Measurements from ENCODE around the gene ANKRD13A.
"Not testable (repeated sequence)": the region's sequence is repeated elsewhere in the genome, so short reads cannot be mapped to it uniquely, and the experiment has no call there.

Gene ANKRD13A

DNA sequence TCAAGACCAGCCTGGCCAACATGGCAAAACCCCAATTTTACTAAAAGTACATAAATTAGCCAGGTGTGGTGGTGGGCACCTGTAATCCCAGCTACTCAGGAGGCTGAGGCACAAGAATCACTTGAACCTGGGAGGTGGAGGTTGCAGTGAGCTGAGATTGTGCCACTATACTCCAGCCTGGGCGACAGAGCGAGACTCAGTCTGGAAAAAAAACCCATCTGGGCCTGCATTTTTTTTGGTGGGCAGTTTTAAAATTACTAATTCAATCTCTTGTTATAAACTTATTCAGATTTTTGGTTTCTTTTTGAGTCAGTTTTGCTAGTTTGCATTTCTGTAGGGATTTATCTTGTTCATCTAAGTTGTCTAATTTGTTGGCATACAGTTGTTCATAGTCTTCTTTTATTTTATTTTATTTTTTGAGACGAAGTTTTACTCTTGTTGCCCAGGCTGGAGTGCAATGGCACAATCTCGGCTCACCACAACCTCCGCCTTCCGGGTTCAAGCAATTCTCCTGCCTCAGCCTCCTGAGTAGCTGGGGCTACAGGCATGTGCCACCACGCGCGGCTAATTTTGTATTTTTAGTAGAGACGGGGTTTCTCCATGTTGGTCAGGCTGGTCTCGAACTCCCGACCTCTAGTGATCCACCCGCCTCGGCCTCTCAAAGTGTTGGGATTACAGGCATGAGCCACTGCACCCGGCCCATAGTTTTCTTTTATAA, 9.6 kb downstream of the ANKRD13A start:
- FAIRE-seq, result not testable (repeated sequence)

DNA sequence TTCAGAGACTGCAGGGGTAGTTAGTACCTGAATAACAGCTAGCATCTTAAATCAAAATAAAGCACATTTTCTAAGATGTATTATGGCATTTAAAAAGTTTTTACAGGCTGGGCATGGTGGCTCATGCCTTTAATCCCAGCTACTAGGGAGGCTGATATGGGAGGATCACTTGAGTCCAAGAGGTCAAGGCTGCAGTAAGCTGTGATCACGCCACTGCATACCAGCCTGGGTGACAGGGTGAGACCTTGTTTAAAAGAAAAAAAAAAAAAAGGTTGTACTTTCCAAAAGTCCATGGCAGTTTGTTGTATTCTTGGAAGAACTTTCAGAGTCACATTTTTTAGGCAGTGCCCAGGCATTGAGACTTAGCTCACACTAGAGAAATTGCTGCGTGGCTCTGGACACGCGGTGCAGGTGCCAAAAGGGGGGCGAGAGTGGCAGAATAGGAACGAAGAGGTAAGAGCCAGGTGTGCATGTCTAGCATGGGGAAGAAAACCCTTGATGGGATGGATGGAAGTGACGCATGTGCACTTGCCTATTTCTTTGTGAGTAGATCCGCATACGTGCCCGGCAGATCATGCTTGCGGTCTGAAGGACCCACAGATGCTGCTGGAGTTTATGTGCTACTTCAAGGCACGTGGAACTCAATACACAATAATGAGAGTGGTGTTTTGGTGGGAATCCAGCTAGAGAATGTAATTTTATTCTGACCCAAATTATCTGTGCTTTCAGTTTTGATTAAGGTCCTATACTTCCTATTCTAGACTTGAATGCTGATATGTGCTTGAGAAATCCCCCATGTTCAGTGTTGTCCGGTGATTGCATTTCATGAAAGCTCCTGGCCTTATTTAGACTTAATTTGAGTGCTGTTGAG, 11.9 kb downstream of the ANKRD13A start:
- FAIRE-seq, result no peak

DNA sequence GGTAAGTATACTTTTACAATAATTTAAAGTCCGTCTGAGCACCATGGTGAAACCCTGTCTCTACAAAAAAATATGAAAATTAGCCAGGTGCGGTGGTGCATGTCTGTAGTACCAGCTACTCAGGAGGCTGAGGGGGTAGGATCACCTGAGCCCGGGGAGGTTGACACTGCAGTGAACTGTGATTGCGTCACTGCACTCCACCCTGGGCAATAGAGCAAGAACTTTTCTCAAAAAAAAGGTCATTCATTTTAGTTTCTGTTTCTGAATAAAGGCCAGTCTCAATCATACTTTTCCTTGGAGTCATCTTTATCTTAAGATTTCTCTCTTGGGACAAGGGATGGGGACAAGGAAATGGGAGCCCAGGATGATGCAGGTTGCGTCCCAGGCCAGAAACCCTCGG, 12.9 kb downstream of the ANKRD13A start:
- no peak for FAIRE-seq

DNA sequence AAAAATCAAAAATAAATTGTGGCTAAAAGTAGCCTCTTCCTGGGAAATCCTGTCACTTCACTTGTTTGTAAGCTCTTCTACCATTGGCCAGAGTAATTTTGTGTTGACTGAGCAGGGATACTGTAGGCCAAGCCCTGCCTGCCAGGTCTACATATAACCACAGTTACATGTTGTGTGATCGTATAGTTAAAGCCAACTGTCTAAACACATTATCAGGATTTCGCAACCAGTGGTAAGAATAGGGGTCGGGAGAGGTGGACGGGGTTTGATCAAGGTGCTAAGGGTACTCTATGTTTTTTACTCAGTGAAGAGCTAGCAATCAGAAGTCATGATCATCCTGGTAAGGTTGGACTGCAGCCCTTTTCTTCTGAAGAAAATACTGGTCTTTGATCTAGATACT, 13.4 kb downstream of the ANKRD13A start:
- FAIRE-seq, result no peak

DNA sequence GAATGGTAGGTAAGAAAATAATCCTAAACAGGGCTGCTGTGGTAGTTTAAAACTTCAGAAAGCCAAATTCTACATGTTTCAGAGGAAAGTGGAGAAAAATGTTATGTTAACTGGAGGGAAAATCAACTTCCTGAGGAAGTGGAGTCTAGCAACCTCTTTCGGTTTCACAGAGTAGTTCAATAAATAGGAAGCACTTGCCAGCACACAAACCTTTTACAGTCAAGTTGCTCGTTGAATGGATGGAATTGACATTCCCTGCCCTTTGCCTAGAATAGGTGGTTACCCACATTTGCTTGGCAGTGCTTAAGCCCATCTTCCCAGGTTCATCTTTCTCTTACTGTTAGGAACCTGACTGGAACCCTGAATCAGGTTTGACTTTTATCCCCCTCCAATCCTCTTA, 15.9 kb downstream of the ANKRD13A start:
- no peak for FAIRE-seq

DNA sequence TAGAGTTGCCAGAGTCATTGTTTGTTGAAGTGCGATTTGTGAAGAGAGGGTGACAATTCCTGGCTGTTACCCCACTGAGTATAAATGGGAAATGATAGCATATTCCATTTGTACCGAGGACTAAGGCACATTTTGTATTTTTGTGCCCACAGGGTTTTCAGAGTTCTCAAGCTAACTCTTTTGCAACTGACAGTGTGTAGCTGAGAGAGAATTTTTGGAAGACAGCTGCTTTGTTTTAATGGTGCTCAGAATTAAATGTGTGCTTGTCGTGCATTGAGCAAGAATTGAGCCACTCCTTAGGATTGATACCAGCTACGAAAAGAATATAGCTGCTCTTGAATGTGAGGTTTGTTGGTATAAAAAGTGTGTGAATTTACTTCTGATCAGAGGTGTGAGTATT, 21.7 kb downstream of the ANKRD13A start:
- no peak for FAIRE-seq

DNA sequence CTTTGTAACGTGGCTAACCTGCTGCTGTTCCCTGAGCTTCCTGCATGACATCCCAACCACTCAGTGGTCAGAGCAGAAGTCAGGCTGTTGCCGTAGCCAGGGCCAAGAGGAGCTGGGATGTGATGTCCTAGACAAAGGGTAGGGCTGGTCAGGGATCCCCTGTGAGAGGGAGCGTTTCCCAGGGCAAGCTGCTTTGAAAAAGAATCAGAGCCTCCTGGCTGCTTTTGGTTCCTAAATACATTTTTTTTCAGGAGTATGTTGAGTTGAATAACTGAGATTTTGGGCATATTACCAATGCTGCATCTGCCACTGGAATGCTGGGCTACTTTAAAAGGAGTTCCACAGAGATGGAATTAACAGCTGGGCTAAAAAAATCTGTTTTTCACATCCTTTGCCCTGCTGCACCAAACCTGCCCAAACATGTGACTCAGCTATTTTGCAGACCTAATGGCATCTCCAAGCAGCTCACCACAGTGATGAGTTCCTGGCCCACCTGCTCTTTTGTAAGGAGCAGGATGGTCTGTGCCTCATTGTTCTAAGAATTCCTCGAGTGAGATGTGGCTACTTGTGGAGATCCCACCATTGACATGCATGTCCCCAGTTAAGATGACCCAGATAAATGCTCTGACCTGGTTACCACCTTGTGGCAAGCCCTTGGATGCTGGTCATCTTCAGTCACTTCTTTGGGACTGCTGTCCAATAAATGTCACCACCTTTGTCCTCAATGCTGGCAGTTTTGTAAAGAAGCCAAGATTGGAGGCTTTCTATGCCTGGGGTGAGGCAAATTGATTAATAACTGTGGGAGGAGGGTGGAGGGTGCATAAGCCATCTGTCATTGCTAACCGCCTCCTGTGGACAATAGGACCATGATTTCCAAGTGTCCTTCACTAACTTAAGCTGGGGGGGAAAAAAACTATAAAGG, 24.1 kb downstream of the ANKRD13A start:
- no peak for FAIRE-seq

DNA sequence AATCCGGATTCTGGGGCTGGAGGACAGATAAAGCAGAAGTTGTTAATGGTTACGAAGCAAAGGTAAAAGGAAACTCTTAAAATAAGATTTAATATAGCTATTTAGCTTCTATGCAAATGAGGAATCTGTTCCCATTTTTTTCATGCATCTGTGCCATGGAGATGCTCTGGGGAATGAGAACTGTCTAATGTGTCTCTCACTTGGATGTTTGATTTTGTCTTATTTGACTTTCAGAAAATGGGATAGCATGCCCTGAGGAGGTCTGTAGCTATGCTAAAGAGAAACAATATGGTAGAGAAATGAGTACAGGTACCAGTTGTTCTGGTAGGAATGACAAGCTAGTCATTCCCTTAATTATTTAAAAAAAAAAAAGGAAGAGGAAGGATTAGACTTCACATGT, 24.8 kb downstream of the ANKRD13A start:
- FAIRE-seq, result no peak

DNA sequence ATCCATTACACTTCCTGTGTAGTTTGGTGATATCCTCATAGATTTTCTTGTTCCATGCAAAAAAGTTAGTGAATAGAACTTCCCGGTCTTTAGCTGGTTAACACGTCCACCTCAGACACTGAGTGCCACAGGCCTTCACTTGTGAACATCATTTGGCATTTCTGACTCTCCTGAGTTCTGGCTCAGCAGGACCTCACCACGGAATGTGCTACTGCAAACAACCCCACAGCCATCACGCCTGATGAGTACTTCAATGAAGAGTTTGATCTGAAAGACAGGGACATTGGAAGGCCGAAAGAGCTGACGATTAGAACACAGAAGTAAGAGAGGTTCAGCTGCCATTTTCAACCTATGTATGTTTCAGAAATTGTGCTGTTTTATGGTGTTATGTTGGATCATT, 29.1 kb downstream of the ANKRD13A start:
- no peak for FAIRE-seq

DNA sequence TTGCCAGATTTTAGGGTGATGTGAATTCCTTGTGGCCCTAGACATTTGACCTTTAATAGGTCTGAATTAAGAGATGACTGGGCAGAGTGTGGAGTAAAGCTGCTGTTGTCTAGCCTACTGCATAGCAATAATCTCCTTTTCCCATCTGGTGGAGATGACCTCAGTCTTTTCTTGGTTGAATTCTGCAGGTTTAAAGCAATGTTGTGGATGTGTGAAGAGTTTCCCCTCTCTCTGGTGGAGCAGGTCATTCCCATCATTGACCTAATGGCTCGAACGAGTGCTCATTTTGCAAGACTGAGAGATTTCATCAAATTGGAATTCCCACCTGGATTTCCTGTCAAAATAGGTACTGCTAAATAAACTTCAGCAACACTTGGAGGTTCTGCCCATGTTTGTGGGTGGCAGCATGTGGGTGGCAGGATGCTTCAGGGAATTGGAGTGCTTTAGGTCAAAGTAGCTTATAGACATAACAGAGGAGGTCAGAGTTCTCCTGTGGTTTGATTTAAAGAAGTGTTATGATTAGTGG, 30.1 kb downstream of the ANKRD13A start:
- no peak for FAIRE-seq

DNA sequence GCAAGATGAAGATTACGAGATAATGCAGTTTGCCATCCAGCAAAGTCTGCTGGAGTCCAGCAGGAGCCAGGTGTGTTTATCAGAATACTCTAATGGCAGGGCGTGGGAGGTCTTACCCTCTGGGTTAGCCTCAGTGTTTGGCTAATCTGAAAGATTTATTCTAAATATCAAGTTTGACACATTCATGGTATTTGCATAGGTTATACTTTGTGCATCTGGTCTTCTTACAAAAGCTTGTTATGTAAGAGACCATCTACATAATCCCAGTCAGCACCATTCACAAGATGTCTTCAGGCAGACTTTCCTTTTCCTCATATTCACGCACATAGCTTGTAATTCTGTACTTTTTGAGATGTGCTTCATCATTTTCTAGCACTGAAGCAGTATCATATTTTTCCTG, 34.7 kb downstream of the ANKRD13A start:
- FAIRE-seq, result no peak

DNA sequence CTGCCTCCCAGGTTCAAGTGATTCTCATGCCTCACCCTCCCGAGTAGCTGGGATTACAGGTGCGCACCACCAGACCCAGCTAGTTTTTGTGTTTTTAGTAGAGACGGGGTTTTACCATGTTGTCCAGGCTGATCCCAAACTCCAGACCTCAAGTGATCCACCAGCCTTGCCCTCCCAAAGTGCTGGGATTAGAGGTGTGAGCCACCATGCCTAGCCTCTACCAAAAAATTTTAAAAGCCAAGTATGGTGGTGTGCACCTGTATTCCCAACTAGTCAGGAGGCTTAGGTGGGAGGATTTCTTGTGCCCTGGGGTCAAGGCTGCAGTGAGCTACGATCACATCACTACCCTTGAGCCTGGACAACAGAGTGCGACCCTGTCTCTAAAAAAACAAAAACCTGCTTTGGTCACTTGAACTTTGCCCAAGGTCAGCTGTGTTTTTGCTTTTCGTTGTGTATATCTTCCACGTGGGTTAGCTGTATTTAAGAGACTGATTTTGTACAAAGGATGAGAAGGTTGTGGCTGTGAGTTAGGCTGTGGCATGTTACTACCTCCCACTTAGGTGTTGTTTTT, 36.4 kb downstream of the ANKRD13A start:
- no peak for FAIRE-seq

DNA sequence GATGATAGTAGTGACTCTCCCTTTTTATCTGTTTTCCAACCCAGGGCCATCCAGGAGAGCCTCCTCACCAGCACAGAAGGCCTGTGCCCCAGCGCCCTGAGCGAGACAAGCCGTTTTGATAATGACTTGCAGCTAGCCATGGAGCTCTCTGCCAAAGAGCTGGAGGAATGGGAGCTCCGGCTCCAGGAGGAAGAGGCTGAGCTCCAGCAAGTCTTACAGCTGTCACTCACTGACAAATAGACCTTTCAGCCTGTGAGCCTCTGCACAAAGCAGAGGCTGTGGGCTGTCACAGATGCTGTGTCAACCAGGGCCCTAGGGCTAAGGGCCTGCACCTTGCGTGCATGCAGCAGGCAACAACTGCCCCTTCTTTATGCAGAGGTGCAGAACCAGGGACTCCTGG, 38.1 kb downstream of the ANKRD13A start:
- FAIRE-seq, result no peak

DNA sequence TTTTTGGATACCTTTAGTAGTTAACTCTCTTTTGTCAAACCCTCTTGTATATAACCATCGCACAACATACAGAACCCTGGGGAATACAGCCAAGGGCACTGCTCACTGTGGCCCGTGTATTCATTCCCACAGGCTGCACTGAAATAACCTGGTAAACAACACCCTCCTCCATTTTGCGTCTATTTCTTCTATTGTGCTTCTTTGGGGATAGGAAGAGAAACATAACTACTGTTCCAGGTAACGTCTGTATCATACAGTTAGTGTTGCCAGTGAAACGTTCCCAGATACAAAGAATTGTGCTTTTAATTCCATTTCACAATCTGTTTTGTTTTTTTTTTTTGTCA, 39.5 kb downstream of the ANKRD13A start:
- no peak for FAIRE-seq

DNA sequence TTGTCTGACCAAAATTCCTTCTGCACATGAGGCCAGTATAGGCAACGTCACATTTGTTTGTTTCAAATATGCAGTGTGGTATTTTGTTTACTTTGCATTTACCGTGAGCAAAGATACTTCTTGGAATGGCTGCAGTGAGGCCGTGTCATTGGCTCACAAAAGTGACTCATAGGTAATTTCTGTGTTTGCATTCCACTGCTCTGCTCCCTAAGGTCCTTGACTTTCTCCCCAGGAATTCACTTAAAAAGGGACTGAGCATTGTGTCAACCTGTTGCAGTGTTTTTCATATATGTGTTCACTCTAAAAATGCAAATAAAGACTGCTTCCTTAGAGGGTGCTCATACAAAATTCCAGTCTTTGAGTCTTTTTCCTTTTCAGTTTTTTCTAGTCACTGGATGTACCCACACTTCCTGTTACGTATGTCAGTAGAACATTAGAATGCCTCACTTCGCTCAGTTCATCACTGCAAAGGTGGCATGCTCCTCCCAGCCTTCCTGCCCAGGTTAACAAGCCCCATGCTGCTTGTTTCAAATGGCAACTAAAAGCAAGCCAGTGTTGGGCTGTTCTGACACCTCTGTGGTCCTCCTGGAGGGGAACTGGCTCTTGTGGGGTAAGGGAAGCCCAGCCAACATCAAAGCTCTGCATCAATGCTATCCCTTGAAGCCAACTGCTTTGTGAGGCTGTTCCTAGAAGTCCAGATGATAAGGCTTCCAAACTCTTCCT, 40.0 kb downstream of the ANKRD13A start:
- no peak for FAIRE-seq

DNA sequence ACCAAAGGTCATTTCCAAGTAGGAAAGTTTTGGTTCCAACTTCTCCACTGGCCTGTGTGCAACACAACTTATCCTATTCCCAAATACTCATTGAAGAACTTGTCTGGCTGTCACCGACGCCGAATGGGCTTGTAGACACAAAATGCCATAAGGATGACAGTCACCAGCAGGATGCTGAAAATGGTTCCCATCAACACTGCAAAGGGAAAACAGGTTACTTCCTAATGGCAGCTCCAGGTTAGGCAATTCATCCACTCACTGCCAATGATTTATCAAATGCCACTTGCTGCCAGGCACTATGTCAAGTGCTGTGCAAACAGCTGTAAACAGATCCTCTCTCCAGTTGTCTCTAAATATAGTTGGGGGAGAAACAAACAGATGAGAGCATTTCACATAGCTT, 43.0 kb downstream of the ANKRD13A start:
- no peak for FAIRE-seq

DNA sequence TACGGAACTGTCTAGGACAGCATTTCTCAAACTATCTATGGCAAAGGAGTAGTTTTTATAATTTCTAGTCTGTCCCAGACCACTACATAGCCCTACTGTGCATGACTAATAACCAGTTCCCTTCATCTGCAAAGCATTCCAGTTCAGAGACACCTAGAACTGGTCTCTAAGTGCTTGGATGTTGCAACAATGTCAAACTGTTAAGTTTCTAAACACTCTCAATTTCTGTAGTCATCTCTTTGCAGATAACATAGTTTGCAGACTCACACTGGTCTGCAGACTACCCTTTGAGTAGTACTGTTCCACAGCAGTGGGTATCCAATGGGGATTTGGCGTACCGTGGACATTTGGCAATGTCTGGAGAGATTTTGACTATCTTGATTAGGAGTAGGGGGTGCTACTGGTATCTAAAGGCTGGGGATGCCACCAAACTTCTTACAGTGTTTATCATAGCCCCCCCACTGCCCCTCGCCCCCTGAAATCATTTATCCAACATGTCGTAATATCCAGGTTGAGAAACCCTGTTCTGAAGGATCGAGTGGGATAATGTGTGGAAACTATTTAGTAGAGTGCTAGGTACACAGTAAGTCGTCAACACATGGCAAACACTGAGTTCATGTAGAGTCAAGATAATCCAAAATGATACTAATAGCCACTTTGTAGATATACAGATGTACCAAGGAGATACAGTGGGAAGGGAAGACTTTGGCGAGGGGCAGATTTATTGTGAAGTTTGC, 47.4 kb downstream of the ANKRD13A start:
- no peak for FAIRE-seq

DNA sequence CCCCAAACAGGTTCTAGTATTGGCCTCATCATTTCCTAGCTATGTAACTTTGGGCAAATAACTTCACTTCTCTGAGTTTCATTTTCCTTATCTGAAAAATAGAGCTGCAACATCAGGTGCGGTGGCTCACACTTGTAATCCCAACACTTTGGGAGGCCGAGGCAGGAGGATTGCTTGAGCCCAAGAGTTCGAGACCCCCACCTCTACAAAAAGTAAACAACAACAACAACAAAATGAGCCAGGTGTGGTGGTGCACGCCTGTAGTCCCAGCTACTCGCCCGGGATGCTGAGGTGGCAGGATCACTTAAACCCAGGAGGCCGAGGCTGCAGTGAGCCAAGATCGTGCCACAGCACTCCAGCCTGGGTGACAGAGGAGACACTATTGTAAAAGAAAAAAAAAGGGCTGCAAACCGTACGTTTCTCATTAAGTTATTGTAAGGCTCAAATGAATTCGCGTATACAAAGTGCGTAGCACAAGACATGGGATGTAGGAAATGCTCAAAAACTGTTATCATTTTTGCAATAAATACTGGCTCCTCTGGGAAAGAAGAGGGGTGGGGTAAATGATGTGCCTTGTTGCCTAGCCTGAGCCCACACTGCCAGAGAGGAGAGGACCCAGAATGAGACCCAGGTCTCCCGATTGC, 48.2 kb downstream of the ANKRD13A start:
- no peak for FAIRE-seq

DNA sequence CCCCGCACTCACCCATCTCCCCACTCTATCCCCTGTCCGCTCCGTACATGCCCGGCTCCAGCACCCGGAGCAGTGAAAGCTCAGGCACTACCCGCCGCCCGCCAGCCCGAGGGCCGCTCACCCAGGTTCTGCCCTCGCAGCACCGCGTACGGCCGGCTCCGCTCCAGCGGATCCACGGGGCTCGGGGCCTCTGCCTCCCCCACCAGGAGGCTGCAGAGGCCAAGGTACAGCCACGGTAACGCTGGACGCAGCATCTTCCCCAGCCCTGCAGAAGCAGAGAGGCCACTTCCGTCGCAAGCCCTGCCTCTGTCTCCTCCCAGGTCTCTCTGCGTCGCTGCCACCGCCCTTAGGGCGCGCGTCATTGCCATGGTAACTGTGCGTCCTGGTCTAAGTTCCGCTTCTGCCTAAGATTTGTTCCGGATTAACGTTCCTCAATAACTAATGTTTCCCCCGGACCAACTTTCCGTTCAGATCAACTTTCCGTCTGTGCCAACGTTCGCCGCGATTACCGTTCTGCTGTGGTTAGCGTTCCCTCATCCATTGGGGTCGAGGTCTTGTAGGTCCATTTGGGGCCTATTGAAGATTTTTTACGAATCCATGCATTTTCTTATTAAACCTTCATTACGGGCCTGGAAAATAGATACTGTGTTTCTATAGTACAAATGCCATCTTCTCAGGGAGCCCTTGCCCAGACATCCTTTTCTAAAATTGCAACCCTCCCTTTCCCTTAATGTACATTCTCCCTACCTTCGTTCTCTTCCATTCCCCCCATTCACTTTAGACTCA, 49.2 kb downstream of the ANKRD13A start, which contains the start of gene C12orf76:
C12orf76 (minus strand) TSS at position 281 of the 786 bp plus-strand sequence; CDS start at position 254, 27 bp downstream.
- FAIRE-seq, result peak; percentile 92

DNA sequence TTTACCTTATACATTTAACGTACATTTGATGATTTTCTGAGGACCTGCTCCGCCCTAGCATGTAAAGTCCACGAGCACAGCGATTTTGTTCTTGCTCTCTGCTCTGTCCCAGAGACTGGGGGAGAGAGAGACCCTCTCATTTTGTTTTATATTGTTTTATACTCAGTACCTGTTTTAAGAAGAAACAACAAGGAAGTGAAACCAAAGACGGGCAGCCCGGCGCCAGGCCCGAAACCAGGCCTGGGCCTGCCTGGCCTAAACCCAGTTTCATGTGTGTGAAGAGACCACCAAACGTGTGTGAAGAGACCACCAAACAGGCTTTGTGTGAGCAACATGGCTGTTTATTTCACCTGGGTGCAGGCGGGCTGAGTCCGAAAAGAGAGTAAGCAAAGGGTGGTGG, 49.8 kb downstream of the ANKRD13A start:
- FAIRE-seq, result not testable (repeated sequence)
